Activated CD4-positive, alpha-beta T cell treated with anti-CD3 and anti-CD28 coated beads for 48 hours (primary cell): ENCODE measurements around the gene MAP1S.
A peak's percentile ranks its signal among the peaks of the same experiment; 100 is the strongest.
"Not testable (repeated sequence)": the region's sequence is repeated elsewhere in the genome, so short reads cannot be mapped to it uniquely, and the experiment has no call there.

Source experiments
- DNase-seq: peaks from one replicate; pipeline ENCODE4 v3.0.0-alpha.2; 2020

MAP1S gene

GRCh38 chr19:17764348-17764747, 45.1 kb downstream of the MAP1S start:
- DNase-seq: no peak

GRCh38 chr19:17765069-17765618, 45.9 kb downstream of the MAP1S start:
- DNase-seq: no peak

GRCh38 chr19:17766543-17767131, 47.4 kb downstream of the MAP1S start:
- peak; percentile 58 for DNase-seq

GRCh38 chr19:17767559-17767958, 48.3 kb downstream of the MAP1S start:
- DNase-seq: no peak

GRCh38 chr19:17770613-17771012, 51.3 kb downstream of the MAP1S start:
- no peak for DNase-seq

- no peak for DNase-seq
These were observed 52.9 kb downstream of the MAP1S start for GRCh38 chr19:17772172-17772571.

- peak; percentile 62 for DNase-seq
These were observed 56.1 kb downstream of the MAP1S start for GRCh38 chr19:17775245-17775927.

GRCh38 chr19:17775991-17776803, 56.9 kb downstream of the MAP1S start:
- no peak for DNase-seq

GRCh38 chr19:17777840-17778239, 58.6 kb downstream of the MAP1S start:
- DNase-seq: not testable (repeated sequence)

GRCh38 chr19:17778251-17778967, 59.1 kb downstream of the MAP1S start:
- peak; percentile 76 for DNase-seq

- no peak for DNase-seq
These were observed 60.0 kb downstream of the MAP1S start for GRCh38 chr19:17778968-17779929.

- DNase-seq: no peak
These were observed 61.5 kb downstream of the MAP1S start for GRCh38 chr19:17780781-17781180.

- not testable (repeated sequence) for DNase-seq
These were observed 64.4 kb downstream of the MAP1S start for GRCh38 chr19:17783721-17784120.
